SK-N-SH (cell line): ENCODE measurements around the gene ARHGEF17. TPM values are rescaled to one million over a fixed set of nuclear protein-coding genes. Genes with fewer than 3 reads are reported as not detected.

Experiments used
- GATA2 ChIP-seq: sonication (generic); formaldehyde crosslinking; IDR thresholded peaks from 2 replicates; pipeline ENCODE4 v1.5.0; 2020; ENCODE audit warnings: mild to moderate bottlenecking, missing genetic modification reagents
- JUND ChIP-seq: IDR thresholded peaks from 2 replicates; pipeline ENCODE4 v1.4.0; 2012
- NFIC ChIP-seq: IDR thresholded peaks from 2 replicates; pipeline ENCODE4 v1.4.0; 2012; ENCODE audit warnings: borderline replicate concordance
- PBX3 ChIP-seq: IDR thresholded peaks from 2 replicates; pipeline ENCODE4; 2012
- REST ChIP-seq: IDR thresholded peaks from 2 replicates; pipeline ENCODE4 v1.6.1; 2012; ENCODE audit warnings: mild to moderate bottlenecking, low read depth, low read length, moderate library complexity
- RFX5 ChIP-seq: IDR thresholded peaks from 2 replicates; pipeline ENCODE4 v1.6.1; 2012; ENCODE audit warnings: mild to moderate bottlenecking, improper control_type of control experiment, low read length
- SMC3 ChIP-seq: IDR thresholded peaks from 2 replicates; pipeline ENCODE4 v1.6.1; 2012; ENCODE audit warnings: low read depth, low read length, improper control_type of control experiment
- USF1 ChIP-seq: IDR thresholded peaks from 2 replicates; pipeline ENCODE4 v1.4.0; 2012; ENCODE audit warnings: low read depth, borderline replicate concordance
- USF2 ChIP-seq: fragments of 150-350 bp; IDR thresholded peaks from 2 replicates; pipeline ENCODE4 v1.6.1; 2017; ENCODE audit warnings: antibody characterized with exemption, low read length, low read depth, borderline replicate concordance
- YY1 ChIP-seq: IDR thresholded peaks from 2 replicates; pipeline ENCODE4 v1.4.0; 2012; ENCODE audit warnings: low read depth, mild to moderate bottlenecking
- polyA plus RNA-seq, 3 experiments: library from polyadenylated mRNA; depleted of rRNA; stranded (reverse); fragments of >200 nt; gene quantifications; 2 replicates each; pipeline ENCODE4 v1.2.3, GENCODE V29; 2012

Gene ARHGEF17
- polyA plus RNA-seq, 1 of the 3 experiments (the other 2 are of a cell fraction), result 45.9 TPM

GRCh38 chr11:73325036-73325981 is 17.2 kb downstream of the ARHGEF17 start (continued):
- TF ChIP-seq REST (no peak), YY1 (no peak), RFX5 (no peak), GATA2 (0 out of 2 replicates have a peak, but pooled peaks have one; percentile 29), PBX3 (no peak), USF2 (no peak), NFIC (0 out of 2 replicates have a peak, but pooled peaks have one; percentile 13), JUND (no peak), SMC3 (no peak), USF1 (no peak)
- TF ChIP-seq, all 33 proteins: peak for 10
